Stimulated activated effector memory CD8-positive, alpha-beta T cell treated with anti-CD3 and anti-CD28 coated beads, Interleukin-12 subunit alpha, Interleukin-12 subunit beta, amount 100 ng/mL, for 72 hours (primary cell): Measurements from ENCODE around the gene CAPZB.
A peak's percentile ranks its signal among the peaks of the same experiment; 100 is the strongest.

ENCODE experiments used
- ATAC-seq: fragments of 150-1000 bp; cut with Tn5 transposase; 2 replicates; pipeline ENCODE4 v1.10.0; 2021
- DNase-seq, 2 donors: peaks; one replicate each; pipeline ENCODE4 v3.0.0; 2021 to 2022; ENCODE audit warnings: low spot score in 2 of 2
- H3K27ac Mint-ChIP-seq: one replicate; pipeline ENCODE4 v1.8.0; 2022; ENCODE audit warnings: mild to moderate bottlenecking, mixed read lengths
- H3K36me3 Mint-ChIP-seq: one replicate; pipeline ENCODE4 v1.8.0; 2022; ENCODE audit warnings: mild to moderate bottlenecking, mixed read lengths
- H3K4me1 Mint-ChIP-seq: one replicate; pipeline ENCODE4 v1.8.0; 2022; ENCODE audit warnings: mixed read lengths
- H3K4me3 Mint-ChIP-seq: one replicate; pipeline ENCODE4 v1.8.0; 2022; ENCODE audit warnings: mild to moderate bottlenecking, mixed read lengths
- H3K9me3 Mint-ChIP-seq: one replicate; pipeline ENCODE4 v1.8.0; 2022; ENCODE audit warnings: mixed read lengths

Gene CAPZB

GRCh38 chr1:19325368-19325957, 159.9 kb downstream of the CAPZB start:
- Mint-ChIP-seq H3K4me1 (no peaks in the 10 kb centered on the region), H3K36me3 (peaks cover 44% of the 10 kb centered on the region), H3K9me3 (no peaks in the 10 kb centered on the region), H3K4me3 (no peak overlapping the region), H3K27ac (peak overlapping the region; percentile 45)
- ATAC-seq = no peak
- no peak for DNase-seq

DNA sequence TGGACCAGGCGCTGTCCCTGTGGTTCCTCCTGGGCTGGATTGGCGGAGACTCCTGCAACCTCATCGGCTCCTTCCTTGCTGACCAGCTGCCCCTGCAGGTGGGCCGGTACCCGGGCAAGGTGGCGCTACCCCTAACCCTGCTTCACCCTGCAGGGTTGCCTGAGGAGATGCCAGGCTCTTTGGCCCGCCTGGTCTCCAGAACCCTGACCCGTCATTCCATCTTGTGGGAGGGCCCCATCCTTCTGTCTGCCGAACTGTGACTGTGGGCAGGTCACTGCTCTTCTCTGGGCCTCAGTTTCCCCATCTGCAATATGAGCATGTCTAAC, 160.7 kb downstream of the CAPZB start:
- H3K4me1 Mint-ChIP-seq = no peaks in the 10 kb centered on the region
- peaks cover 36% of the 10 kb centered on the region for H3K36me3 Mint-ChIP-seq
- no peak overlapping the region for H3K27ac Mint-ChIP-seq
- ATAC-seq = no peak
- no peak overlapping the region for H3K4me3 Mint-ChIP-seq
- DNase-seq = no peak
- no peaks in the 10 kb centered on the region for H3K9me3 Mint-ChIP-seq

DNA sequence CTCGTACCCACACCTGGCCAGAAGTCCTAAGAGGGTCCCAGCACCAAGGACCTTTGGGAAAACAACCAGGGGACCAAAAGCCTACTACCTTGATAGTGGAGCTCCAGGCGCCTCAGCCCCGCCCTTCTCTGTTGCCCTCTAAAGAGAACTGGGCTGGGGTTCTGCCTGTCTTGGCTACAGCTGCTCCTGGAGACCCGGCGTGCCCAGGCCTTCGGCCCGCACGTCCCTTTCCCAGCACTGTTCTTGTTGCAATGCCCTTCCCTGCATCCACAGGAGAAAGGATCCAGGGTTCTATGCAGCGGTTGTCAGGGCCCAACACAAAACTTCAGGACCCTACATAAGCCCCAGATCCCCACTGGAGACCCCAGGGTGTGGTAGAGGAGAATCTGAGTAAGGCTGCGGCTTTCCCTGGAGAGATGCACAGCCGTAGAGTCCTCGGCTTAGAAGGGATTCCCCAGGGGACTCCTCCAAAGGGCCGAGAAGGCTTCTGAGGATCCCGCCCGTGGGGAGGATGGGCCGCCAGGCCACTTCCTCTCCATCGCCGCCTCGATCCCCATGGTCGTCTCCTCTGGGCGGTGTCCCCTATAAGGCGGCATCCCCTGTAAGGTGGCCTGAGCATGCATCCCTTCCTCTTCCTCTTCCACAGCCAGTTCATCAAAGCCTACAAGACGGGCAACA, 161.2 kb downstream of the CAPZB start:
- H3K4me3 Mint-ChIP-seq = no peak overlapping the region
- H3K4me1 Mint-ChIP-seq = peaks cover 1% of the 10 kb centered on the region
- peaks cover 35% of the 10 kb centered on the region for H3K36me3 Mint-ChIP-seq
- ATAC-seq (no peak), DNase-seq (no peak)
- H3K27ac Mint-ChIP-seq = no peak overlapping the region
- H3K9me3 Mint-ChIP-seq = no peaks in the 10 kb centered on the region

GRCh38 chr1:19322481-19322880, 162.9 kb downstream of the CAPZB start:
- no peak for ATAC-seq
- H3K36me3 Mint-ChIP-seq = peaks cover 33% of the 10 kb centered on the region
- peaks cover 12% of the 10 kb centered on the region for H3K4me1 Mint-ChIP-seq
- DNase-seq = no peak
- H3K27ac Mint-ChIP-seq = peak overlapping the region; percentile 33
- no peak overlapping the region for H3K4me3 Mint-ChIP-seq
- no peaks in the 10 kb centered on the region for H3K9me3 Mint-ChIP-seq

- no peak overlapping the region for H3K27ac Mint-ChIP-seq
- H3K4me1 Mint-ChIP-seq = peaks cover 14% of the 10 kb centered on the region
- no peak overlapping the region for H3K4me3 Mint-ChIP-seq
- H3K36me3 Mint-ChIP-seq = peaks cover 26% of the 10 kb centered on the region
- DNase-seq = no peak
- H3K9me3 Mint-ChIP-seq = no peaks in the 10 kb centered on the region
- ATAC-seq = no peak
Observed at GRCh38 chr1:19321071-19321470, 164.3 kb downstream of the CAPZB start.

DNA sequence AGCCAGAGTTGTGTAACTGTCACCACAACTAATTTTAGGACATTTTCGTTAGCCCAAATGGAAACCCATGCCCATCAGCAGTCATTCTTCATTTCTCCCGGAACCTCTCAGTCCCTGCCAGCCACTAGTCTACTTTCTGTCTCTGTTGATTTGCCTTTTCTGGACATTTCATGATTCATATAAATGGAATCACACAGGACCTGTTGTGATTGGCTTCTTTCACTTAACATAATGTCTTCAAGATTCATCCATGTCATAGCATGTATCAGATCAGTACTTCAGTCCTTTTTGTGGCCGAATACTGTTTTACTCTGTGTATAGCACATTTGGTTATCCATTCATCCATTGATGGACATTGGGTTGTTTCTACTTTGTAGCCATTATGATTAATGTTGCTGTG, 166.1 kb downstream of the CAPZB start:
- no peaks in the 10 kb centered on the region for H3K9me3 Mint-ChIP-seq
- H3K4me3 Mint-ChIP-seq = no peak overlapping the region

GRCh38 chr1:19317126-19317910, 168.0 kb downstream of the CAPZB start:
- Mint-ChIP-seq H3K9me3 (no peaks in the 10 kb centered on the region), H3K4me1 (peaks cover 38% of the 10 kb centered on the region), H3K36me3 (peaks cover 14% of the 10 kb centered on the region), H3K4me3 (no peak overlapping the region), H3K27ac (peak overlapping the region; percentile 74)
- ATAC-seq (no peak), DNase-seq (no peak)

More for the DNA sequence above, 166.1 kb downstream of the CAPZB start:
- H3K4me1 Mint-ChIP-seq = peaks cover 25% of the 10 kb centered on the region
- H3K27ac Mint-ChIP-seq = no peak overlapping the region
- no peak for ATAC-seq
- DNase-seq = no peak
- peaks cover 21% of the 10 kb centered on the region for H3K36me3 Mint-ChIP-seq

DNA sequence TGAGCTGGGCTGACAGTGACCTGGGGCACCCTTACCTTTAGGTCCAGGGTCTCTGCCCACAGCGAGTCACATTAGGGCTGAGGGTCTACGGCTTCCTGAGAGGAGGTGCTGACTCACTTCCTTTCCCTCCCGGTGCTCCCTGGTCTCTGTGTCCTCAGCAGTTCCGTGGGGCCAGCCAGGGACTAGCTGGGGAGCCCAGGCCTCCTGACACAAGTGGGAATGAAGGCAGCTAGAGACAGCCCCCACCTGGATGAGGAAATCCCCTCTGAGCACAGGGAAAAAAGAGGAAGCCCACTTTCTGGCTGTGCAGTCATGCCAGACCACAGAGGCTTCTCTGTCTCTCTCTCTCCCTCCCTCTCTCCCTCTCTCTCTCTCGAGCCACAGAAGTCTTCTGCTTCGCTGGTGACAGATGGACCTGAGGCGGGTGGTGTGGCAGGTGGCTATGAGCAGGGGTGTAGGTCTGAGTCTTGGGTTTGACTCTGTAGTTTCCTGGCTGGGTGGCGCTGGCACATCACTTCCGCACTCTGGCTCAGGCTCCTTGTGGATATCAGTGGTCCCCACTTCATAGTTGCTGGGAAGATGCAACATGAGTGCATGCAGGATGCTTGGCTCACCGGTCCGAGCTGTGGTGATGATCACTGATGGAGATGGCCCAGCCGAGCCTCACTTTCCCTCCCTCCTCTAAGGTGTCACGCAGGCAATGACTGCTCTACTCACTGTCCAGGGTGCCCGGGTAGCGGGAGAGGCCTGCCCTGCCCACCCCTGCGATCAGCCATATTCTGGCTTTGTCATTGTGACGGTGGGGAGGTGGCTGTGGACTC, 169.8 kb downstream of the CAPZB start:
- H3K4me1 Mint-ChIP-seq = peaks cover 47% of the 10 kb centered on the region
- peaks cover 5% of the 10 kb centered on the region for H3K36me3 Mint-ChIP-seq
- DNase-seq (no peak), ATAC-seq (no peak)
- peak overlapping the region; percentile 19 for H3K4me3 Mint-ChIP-seq
- no peaks in the 10 kb centered on the region for H3K9me3 Mint-ChIP-seq
- peak overlapping the region; percentile 74 for H3K27ac Mint-ChIP-seq

DNA sequence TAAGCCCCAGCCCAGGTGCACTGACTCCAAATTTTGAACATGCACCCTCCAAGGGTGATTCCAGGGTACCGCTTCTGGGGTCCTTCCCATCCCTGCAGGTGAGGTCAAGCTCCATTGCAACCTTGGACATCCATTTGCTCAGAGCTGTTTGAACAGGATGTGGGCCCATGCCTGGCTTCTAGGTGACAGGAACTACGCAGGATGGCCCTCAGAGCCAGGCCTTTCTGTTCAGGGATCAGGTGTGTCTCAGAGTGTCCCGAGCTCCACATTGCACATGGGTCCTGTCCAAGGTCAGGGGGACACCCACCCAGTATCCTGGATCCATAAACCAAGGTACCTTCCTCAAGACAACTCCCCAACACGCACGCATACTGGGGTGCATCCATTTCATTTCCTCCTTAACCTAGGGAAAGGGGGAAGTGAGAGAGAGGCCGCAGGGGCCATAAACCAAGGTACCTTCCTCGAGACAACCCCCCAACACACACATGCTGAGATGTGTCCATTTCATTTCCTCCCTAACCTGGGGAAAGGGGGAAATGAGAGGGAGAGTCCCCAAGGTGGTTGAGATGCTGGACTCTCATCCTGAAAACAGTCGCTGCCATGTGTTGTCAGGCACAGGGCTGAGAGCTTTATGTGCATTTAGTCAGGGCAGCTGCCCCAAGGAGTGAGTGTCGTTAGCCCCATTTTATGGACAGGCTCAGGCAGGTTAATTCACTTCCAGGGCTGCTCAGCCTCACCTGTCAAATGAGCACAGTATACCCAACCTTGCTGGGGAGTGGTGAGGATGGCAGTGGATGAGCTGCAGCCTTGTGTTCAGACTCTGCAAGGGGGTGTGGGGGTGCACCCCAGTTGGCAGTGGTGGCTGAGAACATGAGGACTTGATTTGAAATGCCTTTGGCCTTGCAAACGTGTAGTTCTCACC, 171.1 kb downstream of the CAPZB start:
- no peak for DNase-seq
- Mint-ChIP-seq H3K27ac (no peak overlapping the region), H3K4me1 (peaks cover 54% of the 10 kb centered on the region), H3K4me3 (peak overlapping the region; percentile 85), H3K36me3 (peaks cover 5% of the 10 kb centered on the region), H3K9me3 (no peaks in the 10 kb centered on the region)
- ATAC-seq = no peak

DNA sequence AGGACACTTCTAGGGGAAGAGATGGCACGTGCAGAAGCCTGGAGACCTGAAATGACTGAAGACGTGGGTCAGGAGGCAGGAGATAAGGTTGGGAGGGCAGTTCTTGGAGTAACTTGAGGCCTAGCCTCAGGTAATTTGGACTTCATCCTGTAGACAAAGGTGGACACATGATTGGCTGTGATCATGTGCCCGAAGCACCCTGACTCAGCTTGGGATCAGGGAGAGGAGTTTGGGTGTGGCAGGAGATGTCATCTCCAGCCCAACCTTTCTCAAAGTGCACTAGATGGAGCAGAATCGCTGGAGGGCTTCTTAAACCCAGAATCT, 171.7 kb downstream of the CAPZB start:
- H3K27ac Mint-ChIP-seq = peak overlapping the region; percentile 9
- no peaks in the 10 kb centered on the region for H3K9me3 Mint-ChIP-seq
- ATAC-seq = no peak
- H3K4me1 Mint-ChIP-seq = peaks cover 54% of the 10 kb centered on the region
- no peak for DNase-seq
- peaks cover 8% of the 10 kb centered on the region for H3K36me3 Mint-ChIP-seq
- H3K4me3 Mint-ChIP-seq = peak overlapping the region; percentile 85

DNA sequence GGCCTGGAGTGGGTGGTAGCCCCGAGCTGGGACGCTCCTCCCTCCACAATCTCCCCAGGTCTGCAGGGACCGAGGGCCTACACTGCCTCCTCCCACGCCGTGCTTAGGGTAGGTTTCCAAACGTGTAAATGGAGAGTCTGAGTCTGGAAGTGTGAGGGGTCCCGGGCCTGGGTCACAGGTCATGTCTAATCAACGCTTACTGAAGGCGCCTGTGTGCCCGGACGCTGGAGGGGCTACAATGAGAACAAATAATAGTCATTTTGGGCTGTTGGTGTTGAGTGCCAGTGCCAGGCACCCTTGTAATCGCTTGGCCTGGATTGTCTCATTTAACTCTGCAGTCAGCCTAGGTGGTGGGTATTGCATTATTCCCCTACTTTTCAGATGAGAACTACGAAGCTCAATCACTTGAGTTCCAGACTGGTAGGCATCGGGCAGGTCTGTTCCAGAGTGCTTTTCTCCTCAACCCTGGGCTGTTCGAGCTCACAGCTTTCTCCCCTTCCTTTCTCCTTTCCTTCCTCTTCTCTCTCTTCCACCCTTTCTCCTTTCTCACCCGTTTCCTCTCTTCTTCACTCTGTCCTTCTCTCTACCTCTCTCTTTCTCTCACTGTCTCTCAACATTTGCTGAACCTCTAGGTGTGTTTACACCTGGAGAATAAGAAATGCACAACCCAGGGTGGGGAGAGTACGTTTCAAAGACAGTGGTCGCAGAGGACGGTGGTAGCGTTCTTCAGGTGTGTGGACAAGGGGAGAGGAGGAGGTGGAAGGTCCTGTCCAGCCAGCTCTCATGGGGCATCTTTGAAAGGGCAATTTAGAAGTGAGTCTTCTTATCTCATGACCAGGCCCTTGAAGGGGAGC, 172.3 kb downstream of the CAPZB start:
- Mint-ChIP-seq H3K4me1 (peaks cover 49% of the 10 kb centered on the region), H3K36me3 (peaks cover 11% of the 10 kb centered on the region), H3K27ac (peak overlapping the region; percentile 9), H3K9me3 (no peaks in the 10 kb centered on the region), H3K4me3 (peak overlapping the region; percentile 85)
- DNase-seq (no peak), ATAC-seq (peak; percentile 54)

DNA sequence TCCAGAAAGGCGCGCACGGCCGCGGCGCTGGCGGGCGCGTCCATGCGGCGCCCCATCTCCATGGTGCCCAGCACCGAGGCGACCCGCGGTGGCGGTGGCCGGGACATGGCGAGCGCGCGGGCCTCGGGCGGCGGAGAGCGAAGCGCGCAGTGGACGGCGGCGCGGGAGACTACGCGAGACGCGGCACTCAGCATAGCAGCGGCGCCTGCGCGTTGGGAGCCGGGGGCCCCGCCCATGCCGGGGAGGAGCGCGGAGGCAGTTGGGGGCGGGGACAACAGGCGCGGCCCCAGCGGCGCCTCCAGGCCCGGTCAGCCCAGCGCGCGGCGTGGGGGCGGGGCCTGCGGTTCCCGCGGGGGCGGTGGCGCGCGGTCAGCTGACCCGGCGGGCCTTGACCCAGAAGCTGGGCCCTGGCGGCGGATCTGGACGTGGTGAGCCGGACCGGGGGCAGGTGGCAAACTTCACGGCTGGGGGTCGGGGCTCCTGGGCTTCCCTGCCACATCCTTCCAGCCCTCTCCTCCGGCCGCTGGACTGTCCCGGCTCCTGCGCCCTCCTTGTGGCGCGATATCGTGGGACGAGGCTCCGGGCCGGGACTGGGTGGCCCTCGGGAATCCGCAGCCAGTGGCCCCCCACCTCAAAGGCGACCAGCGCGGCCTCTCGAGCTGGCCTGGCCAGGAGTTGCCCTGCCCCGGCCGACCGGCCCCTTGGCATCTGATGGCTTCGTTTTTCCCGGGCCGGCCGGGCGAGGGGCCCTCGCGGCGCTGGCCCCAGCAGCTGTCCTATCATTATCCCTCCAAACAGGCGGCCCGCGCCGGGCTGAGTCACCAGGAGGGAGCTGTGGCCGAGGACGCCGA, 173.2 kb downstream of the CAPZB start, which contains the start of the genes AKR7A2 and SLC66A1:
TSS of gene AKR7A2 (minus strand) at position 214 of the 851 bp plus-strand sequence. CDS start at position 194, 20 bp downstream.
TSS of gene SLC66A1 (plus strand) at position 396 of the 851 bp plus-strand sequence. CDS start 5,352 bp downstream, outside the sequence.
- Mint-ChIP-seq H3K36me3 (peaks cover 20% of the 10 kb centered on the region), H3K4me3 (peak within 1 kb of the TSS; percentile 85), H3K9me3 (no peaks in the 10 kb centered on the region), H3K27ac (peak within 1 kb of the TSS; percentile 83), H3K4me1 (peaks cover 49% of the 10 kb centered on the region)
- DNase-seq (peak; percentile 92 to 97), ATAC-seq (peak; percentile 94)

DNA sequence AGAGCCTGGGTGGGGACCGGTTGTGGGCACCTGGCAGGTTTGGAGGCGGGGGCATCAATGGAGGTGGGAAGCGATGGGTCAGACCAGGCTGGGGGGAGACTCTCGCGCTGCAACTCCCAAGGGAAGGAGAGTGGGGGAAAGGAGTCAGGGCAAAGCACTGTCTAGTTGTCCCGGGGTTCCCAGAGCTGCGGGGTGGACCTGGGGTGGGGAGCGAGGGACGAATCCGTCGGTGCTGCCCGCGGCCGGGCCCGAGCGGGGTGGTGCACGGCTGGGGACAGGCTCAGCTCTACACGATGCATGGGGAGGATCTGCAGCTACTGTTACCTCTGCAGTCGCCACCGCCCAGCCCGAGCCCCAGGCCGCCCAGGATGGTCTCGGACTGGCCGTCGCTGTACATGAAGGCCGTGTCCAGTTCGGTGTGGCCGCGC, 173.8 kb downstream of the CAPZB start:
- peak overlapping the region; percentile 83 for H3K27ac Mint-ChIP-seq
- no peaks in the 10 kb centered on the region for H3K9me3 Mint-ChIP-seq
- DNase-seq = no peak
- ATAC-seq = peak; percentile 31
- peaks cover 26% of the 10 kb centered on the region for H3K36me3 Mint-ChIP-seq
- H3K4me1 Mint-ChIP-seq = peaks cover 49% of the 10 kb centered on the region
- H3K4me3 Mint-ChIP-seq = peak overlapping the region; percentile 85
